ENCODE results near the gene CACNA2D2.

CACNA2D2 gene

DNA sequence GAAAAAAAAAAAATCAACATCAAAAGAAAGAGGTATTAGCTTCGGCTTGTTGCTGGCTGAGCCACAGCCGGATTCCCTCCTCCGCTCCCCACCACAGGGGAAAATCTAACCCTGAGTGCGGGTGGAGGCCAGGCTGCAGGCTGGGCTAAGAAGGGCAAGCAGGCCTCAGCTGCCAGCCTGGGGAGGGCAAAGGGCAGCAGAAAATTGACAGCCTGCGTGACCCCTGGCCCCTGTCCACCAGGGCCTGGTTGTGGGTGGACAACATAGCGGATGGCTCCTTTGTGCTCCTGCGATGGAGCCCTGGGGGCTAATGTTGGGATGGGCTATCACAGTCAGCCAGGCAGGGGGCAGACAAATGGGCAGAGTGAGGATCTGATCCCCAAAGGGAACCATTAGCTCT, 25.4 kb downstream of the CACNA2D2 start:
- no peak overlapping the region for H3K4me3 ChIP-seq (ENCODE audit: low read depth, low read length)
- TF ChIP-seq, protein P1, sequence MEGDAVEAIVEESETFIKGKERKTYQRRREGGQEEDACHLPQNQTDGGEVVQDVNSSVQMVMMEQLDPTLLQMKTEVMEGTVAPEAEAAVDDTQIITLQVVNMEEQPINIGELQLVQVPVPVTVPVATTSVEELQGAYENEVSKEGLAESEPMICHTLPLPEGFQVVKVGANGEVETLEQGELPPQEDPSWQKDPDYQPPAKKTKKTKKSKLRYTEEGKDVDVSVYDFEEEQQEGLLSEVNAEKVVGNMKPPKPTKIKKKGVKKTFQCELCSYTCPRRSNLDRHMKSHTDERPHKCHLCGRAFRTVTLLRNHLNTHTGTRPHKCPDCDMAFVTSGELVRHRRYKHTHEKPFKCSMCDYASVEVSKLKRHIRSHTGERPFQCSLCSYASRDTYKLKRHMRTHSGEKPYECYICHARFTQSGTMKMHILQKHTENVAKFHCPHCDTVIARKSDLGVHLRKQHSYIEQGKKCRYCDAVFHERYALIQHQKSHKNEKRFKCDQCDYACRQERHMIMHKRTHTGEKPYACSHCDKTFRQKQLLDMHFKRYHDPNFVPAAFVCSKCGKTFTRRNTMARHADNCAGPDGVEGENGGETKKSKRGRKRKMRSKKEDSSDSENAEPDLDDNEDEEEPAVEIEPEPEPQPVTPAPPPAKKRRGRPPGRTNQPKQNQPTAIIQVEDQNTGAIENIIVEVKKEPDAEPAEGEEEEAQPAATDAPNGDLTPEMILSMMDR (conservative IDR thresholded peaks at IDR 0.05; ENCODE audit: low read depth, low read length), result no peak
- no peak for DNase-seq (ENCODE audit: low read depth)

DNA sequence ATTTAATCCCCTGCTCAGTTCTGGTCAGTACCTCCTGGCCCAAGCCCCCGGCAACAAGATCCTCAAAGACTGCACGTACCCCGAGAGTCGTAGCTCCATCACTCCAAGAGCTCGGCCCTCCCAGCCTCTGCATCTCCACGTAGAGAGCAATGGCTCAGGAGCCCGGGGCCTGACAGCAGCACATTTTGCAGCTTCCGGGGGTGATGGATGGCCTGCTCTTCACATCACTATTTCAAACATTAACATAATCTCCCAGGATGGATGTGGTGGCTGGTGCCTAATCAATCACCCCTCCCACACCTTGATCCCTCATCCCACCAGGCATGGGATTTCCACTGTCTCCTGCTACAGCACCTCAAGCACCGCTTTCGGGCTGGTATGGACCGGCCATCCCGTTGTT, 28.1 kb downstream of the CACNA2D2 start:
- TF ChIP-seq, protein P1 (conservative IDR thresholded peaks at IDR 0.05; ENCODE audit: low read depth, low read length), result no peak
- no peak for DNase-seq (ENCODE audit: low read depth)
- H3K4me3 ChIP-seq (ENCODE audit: low read depth, low read length), result no peak overlapping the region

DNA sequence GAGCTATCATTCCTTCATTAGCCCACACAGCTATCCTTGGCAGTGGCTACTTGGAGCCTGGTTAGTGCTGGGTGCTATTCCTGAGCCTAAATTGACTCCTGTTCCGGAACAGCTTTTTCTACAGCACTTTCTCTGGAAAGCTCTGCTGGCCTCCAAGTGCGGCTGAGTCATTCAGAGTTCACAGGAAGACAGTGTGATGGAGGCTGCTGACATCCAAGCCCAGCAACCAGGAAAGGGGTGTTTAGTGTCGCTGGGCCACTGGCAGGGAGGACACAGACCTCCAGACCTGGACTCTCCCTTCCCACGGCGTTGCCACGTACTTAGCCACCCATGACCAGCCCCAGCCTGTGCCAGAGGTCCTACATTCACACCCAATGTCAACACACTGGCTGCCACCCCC, 28.7 kb downstream of the CACNA2D2 start:
- TF ChIP-seq, protein P1 (conservative IDR thresholded peaks at IDR 0.05; ENCODE audit: low read depth, low read length), result no peak
- no peak overlapping the region for H3K4me3 ChIP-seq (ENCODE audit: low read depth, low read length)
- DNase-seq (ENCODE audit: low read depth), result peak; percentile 63

DNA sequence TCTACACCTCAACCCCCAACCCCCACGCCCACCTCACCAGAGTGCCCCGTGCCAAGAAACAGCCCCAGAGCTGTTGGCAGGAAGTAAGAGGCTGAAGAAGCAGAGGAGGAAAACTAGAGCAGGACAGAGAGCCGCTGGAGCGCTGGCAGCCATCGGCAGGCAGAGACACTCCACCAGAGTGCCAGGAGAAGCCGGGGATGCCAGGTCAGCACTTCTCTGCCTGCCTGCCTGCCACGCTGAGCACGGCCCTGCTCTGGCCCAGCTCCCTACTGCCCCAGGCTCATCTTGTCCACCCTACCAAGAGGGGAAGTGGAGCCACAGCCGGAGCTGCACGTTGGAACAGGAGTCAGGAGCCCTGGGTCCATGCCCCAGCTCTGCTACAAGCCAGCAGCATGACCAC, 29.7 kb downstream of the CACNA2D2 start:
- H3K4me3 ChIP-seq (ENCODE audit: low read depth, low read length), result no peak overlapping the region
- DNase-seq (ENCODE audit: low read depth), result no peak
- TF ChIP-seq, protein P1 (conservative IDR thresholded peaks at IDR 0.05; ENCODE audit: low read depth, low read length), result no peak

DNA sequence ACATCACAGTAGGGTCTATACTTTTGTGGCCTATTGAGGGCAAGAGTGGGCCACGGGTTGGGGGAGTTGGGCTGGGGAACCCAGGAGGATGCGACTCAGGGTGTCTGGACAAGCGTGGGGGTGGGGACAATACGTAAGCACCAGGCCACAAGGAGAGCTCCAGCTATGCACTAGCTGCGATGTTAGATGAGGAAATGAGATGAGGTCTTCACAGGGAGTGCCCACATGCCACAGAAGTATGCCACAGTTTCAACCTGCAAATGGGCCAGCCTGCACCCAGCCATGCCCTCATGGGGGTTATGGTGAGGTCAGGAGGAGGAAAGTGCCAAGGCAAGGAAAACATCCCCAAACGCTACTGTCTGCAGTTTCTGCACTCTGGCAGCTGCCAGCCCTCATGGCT, 30.5 kb downstream of the CACNA2D2 start:
- DNase-seq (ENCODE audit: low read depth), result no peak
- H3K4me3 ChIP-seq (ENCODE audit: low read depth, low read length), result no peak overlapping the region
- TF ChIP-seq, protein P1 (conservative IDR thresholded peaks at IDR 0.05; ENCODE audit: low read depth, low read length), result no peak

DNA sequence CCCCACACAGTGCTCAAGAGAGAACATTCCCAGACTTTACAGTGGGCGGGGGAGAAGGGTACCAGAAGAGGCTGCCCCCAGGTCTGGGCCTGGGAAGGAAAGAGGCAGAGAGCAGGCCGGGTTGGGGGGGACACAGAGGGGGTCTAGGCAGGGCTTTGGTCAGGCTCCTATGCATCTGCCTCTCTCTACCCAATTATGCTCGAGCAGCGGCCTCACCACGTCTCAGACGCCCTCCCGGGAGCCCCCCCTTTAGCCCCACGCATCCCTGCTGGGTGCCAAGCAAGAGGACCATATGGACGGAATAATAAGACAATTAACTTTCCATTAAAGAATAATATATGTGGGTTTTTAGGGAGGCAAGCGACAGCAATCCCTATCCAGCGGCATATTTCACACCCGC, 32.8 kb downstream of the CACNA2D2 start:
- no peak for DNase-seq (ENCODE audit: low read depth)
- TF ChIP-seq, protein P1 (conservative IDR thresholded peaks at IDR 0.05; ENCODE audit: low read depth, low read length), result no peak
- no peak overlapping the region for H3K4me3 ChIP-seq (ENCODE audit: low read depth, low read length)

DNA sequence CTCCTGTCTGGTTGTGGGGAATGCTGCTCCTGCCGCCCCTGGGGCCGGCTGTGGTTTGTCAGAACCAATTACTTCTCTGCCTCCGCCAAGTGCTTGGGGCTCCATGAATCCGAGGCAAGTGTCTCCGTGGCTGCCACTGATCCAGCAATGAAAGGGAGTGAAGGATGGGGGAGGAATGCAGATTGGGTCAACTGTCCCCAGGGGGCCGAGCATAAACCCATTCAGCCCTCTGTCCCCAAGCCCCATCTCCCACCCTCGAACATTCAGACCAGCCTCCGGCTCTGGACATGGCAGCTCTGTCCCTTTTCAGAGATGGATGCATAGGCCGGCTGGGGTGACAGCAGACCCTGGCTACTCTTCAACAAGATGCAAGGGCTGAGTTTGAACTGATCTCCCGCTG, 35.5 kb downstream of the CACNA2D2 start:
- TF ChIP-seq, protein P1 (conservative IDR thresholded peaks at IDR 0.05; ENCODE audit: low read depth, low read length), result no peak
- H3K4me3 ChIP-seq (ENCODE audit: low read depth, low read length), result no peak overlapping the region

More for the DNA sequence above, 35.5 kb downstream of the CACNA2D2 start:
- DNase-seq (ENCODE audit: low read depth), result no peak

Measured in choroid plexus epithelial cell (primary cell).